Measurements from ENCODE around the gene COX8C. TPM values are rescaled to one million over a fixed set of nuclear protein-coding genes. Genes with fewer than 3 reads are reported as not detected.

COX8C gene
- total and polyA plus RNA-seq, 4 donors: not detected

GRCh38 chr14:93311082-93311481 lies 35.9 kb upstream of the COX8C start:
- Histone ChIP-seq H3K27me3 (ENCODE audit: control insufficient read depth in 4 of 4, insufficient read depth in 4 of 4, low read length in 3 of 4) (no peaks in the 10 kb centered on the region), H3K9ac (ENCODE audit: low read depth in 1 of 2, low read length in 2 of 2) (no peak overlapping the region), H3K4me3 (ENCODE audit: low read depth in 1 of 3, low read length in 3 of 3) (no peak overlapping the region), H3K9me3 (ENCODE audit: control insufficient read depth in 4 of 4, low read length in 3 of 4) (no peaks in the 10 kb centered on the region), H3K4me1 (ENCODE audit: control insufficient read depth in 4 of 4, insufficient read depth in 4 of 4, low read length in 3 of 4) (peaks cover 0 to 6% (median 2%) of the 10 kb centered on the region in 4 donors), H3K27ac (ENCODE audit: low read depth in 1 of 2, low read length in 2 of 2) (no peak overlapping the region), H3K36me3 (ENCODE audit: control insufficient read depth in 4 of 4, insufficient read depth in 3 of 4, low read depth in 1 of 4, low read length in 3 of 4) (no peaks in the 10 kb centered on the region)
- DNase-seq (ENCODE audit: low spot score): no peak
- no peak for TF ChIP-seq ZBTB33 (IDR thresholded peaks at IDR 0.05)
- no peak for TF ChIP-seq HNF4G (IDR thresholded peaks at IDR 0.05)
- peak; percentile 29 to 44 for TF ChIP-seq HNF4A (conservative IDR thresholded peaks at IDR 0.05)
- no peak for TF ChIP-seq REST (IDR thresholded peaks at IDR 0.05)
- no peak for TF ChIP-seq FOXA1 (IDR thresholded peaks at IDR 0.05)
- 52% methylated on average over 1 of the region's 1 CpG for WGBS

GRCh38 chr14:93315575-93315974 lies 31.4 kb upstream of the COX8C start:
- TF ChIP-seq YY1 (IDR thresholded peaks at IDR 0.05): no peak
- no peak for TF ChIP-seq MAX (IDR thresholded peaks at IDR 0.05)
- TF ChIP-seq JUND (IDR thresholded peaks at IDR 0.05): no peak
- TF ChIP-seq NR2F2 (IDR thresholded peaks at IDR 0.05): no peak
- no peak for TF ChIP-seq RXRA (IDR thresholded peaks at IDR 0.05)
- no peak for TF ChIP-seq TAF1 (conservative IDR thresholded peaks at IDR 0.05)
- TF ChIP-seq FOXA1 (IDR thresholded peaks at IDR 0.05): no peak
- TF ChIP-seq EGR1 (IDR thresholded peaks at IDR 0.05; ENCODE audit: low read depth in 2 of 2): no peak
- no peak for TF ChIP-seq ZBTB33 (IDR thresholded peaks at IDR 0.05)
- TF ChIP-seq HNF4A (conservative IDR thresholded peaks at IDR 0.05): no peak
- no peak for TF ChIP-seq RAD21 (IDR thresholded peaks at IDR 0.05)
- no peak for TF ChIP-seq HNF4G (IDR thresholded peaks at IDR 0.05)
- no peak for DNase-seq (ENCODE audit: low spot score)
- Histone ChIP-seq H3K9me3 (ENCODE audit: control insufficient read depth in 4 of 4, low read length in 3 of 4) (no peaks in the 10 kb centered on the region), H3K4me1 (ENCODE audit: control insufficient read depth in 4 of 4, insufficient read depth in 4 of 4, low read length in 3 of 4) (peaks cover 0 to 9% (median 3%) of the 10 kb centered on the region in 4 donors), H3K27ac (ENCODE audit: low read depth in 1 of 2, low read length in 2 of 2) (no peak overlapping the region), H3K36me3 (ENCODE audit: control insufficient read depth in 4 of 4, insufficient read depth in 3 of 4, low read depth in 1 of 4, low read length in 3 of 4) (no peaks in the 10 kb centered on the region), H3K4me3 (ENCODE audit: low read depth in 1 of 3, low read length in 3 of 3) (no peak overlapping the region), H3K9ac (ENCODE audit: low read depth in 1 of 2, low read length in 2 of 2) (no peak overlapping the region), H3K27me3 (ENCODE audit: control insufficient read depth in 4 of 4, insufficient read depth in 4 of 4, low read length in 3 of 4) (no peaks in the 10 kb centered on the region)

All from liver (tissue), 9 donors.